ENCODE measurements around the gene BORCS5.
"Not testable (repeated sequence)": the region's sequence is repeated elsewhere in the genome, so short reads cannot be mapped to it uniquely, and the experiment has no call there.

DNA sequence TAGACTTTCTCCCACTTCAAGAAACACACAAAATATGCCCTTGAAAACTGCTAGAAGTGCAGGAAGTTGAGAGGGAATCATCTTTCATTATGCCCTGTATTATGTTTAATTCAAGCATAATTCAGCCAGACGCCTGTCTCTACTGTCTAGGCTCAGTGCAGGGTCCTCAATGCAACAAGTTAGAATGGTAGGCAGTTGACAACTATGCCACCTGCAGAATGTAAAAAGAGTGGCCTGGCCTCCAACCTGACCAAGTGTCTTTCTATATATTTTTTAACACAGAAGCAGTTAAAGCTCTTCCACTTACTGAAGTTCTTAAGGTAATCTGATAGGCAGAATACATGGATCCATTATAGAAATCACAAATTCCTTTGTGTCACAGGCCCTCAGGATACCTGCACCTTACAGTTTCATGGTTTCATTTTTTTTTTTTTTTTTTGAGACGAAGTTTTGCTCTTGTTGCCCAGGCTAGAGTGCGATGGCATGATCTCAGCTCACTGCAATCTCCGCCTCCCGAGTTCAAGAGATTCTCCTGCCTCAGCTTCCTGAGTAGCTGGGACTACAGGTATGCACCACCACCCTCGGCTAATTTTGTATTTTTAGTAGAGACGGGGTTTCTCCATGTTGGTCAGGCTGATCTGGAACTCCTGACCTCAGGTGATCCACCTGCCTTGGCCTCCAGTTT is 145.4 kb downstream of the BORCS5 start:
- TF ChIP-seq, protein P1, sequence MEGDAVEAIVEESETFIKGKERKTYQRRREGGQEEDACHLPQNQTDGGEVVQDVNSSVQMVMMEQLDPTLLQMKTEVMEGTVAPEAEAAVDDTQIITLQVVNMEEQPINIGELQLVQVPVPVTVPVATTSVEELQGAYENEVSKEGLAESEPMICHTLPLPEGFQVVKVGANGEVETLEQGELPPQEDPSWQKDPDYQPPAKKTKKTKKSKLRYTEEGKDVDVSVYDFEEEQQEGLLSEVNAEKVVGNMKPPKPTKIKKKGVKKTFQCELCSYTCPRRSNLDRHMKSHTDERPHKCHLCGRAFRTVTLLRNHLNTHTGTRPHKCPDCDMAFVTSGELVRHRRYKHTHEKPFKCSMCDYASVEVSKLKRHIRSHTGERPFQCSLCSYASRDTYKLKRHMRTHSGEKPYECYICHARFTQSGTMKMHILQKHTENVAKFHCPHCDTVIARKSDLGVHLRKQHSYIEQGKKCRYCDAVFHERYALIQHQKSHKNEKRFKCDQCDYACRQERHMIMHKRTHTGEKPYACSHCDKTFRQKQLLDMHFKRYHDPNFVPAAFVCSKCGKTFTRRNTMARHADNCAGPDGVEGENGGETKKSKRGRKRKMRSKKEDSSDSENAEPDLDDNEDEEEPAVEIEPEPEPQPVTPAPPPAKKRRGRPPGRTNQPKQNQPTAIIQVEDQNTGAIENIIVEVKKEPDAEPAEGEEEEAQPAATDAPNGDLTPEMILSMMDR (IDR thresholded peaks at IDR 0.05; ENCODE audit: low read length): not testable (repeated sequence)
- not testable (repeated sequence) for TF ChIP-seq EZH2 (IDR thresholded peaks at IDR 0.05; ENCODE audit: borderline replicate concordance, low read length)

Measured in OCI-LY1 (cell line).